IPS-18a (cell line): ENCODE data around the gene PLEKHA8.
"Not testable (repeated sequence)": the region's sequence is repeated elsewhere in the genome, so short reads cannot be mapped to it uniquely, and the experiment has no call there.

Source experiments
- H3K27ac ChIP-seq: one replicate; pipeline ENCODE4 v1.5.1; 2013; ENCODE audit warnings: low read length
- H3K27me3 ChIP-seq: one replicate; pipeline ENCODE4 v1.6.1; 2013; ENCODE audit warnings: mild to moderate bottlenecking, low read length; ENCODE audit not compliant: control insufficient read depth, insufficient read depth
- H3K36me3 ChIP-seq: one replicate; pipeline ENCODE4 v1.6.1; 2013; ENCODE audit warnings: low read depth, low read length; ENCODE audit not compliant: control insufficient read depth
- H3K4me1 ChIP-seq: one replicate; pipeline ENCODE4 v1.6.1; 2013; ENCODE audit warnings: low read depth, low read length; ENCODE audit not compliant: control insufficient read depth
- H3K4me3 ChIP-seq: one replicate; pipeline ENCODE4 v1.5.1; 2013; ENCODE audit warnings: low read length
- H3K9ac ChIP-seq: one replicate; pipeline ENCODE4 v1.6.1; 2013; ENCODE audit warnings: mild to moderate bottlenecking, low read length, moderate library complexity
- H3K9me3 ChIP-seq: one replicate; pipeline ENCODE4 v1.6.1; 2013; ENCODE audit warnings: low read depth, low read length; ENCODE audit not compliant: control insufficient read depth

The PLEKHA8 gene

GRCh38 chr7:30040938-30041337, 12.7 kb downstream of the PLEKHA8 start:
- no peaks in the 10 kb centered on the region for H3K9me3 ChIP-seq
- H3K9ac ChIP-seq: no peak overlapping the region
- H3K27ac ChIP-seq: no peak overlapping the region
- H3K36me3 ChIP-seq: peaks cover 4% of the 10 kb centered on the region
- H3K4me1 ChIP-seq: peaks cover 20% of the 10 kb centered on the region
- no peaks in the 10 kb centered on the region for H3K27me3 ChIP-seq
- no peak overlapping the region for H3K4me3 ChIP-seq

- Histone ChIP-seq H3K27ac (no peak overlapping the region), H3K4me3 (no peak overlapping the region), H3K4me1 (peaks cover 20% of the 10 kb centered on the region), H3K27me3 (no peaks in the 10 kb centered on the region), H3K9ac (no peak overlapping the region), H3K36me3 (peaks cover 12% of the 10 kb centered on the region), H3K9me3 (no peaks in the 10 kb centered on the region)
These were observed 13.5 kb downstream of the PLEKHA8 start for GRCh38 chr7:30041526-30042269.

- H3K27ac ChIP-seq: no peak overlapping the region
These were observed 18.0 kb downstream of the PLEKHA8 start for GRCh38 chr7:30046127-30046770.

GRCh38 chr7:30047124-30047523, 18.9 kb downstream of the PLEKHA8 start:
- Histone ChIP-seq H3K27ac (no peak overlapping the region), H3K9me3 (no peaks in the 10 kb centered on the region), H3K9ac (no peak overlapping the region), H3K4me1 (no peaks in the 10 kb centered on the region), H3K36me3 (peaks cover 48% of the 10 kb centered on the region), H3K4me3 (no peak overlapping the region), H3K27me3 (no peaks in the 10 kb centered on the region)

More at GRCh38 chr7:30046127-30046770, 18.0 kb downstream of the PLEKHA8 start:
- Histone ChIP-seq H3K9me3 (no peaks in the 10 kb centered on the region), H3K36me3 (peaks cover 46% of the 10 kb centered on the region), H3K9ac (no peak overlapping the region), H3K4me3 (no peak overlapping the region), H3K4me1 (peaks cover 7% of the 10 kb centered on the region), H3K27me3 (no peaks in the 10 kb centered on the region)

GRCh38 chr7:30048582-30048981, 20.4 kb downstream of the PLEKHA8 start:
- H3K4me3 ChIP-seq: no peak overlapping the region
- H3K4me1 ChIP-seq: no peaks in the 10 kb centered on the region
- no peaks in the 10 kb centered on the region for H3K27me3 ChIP-seq
- no peak overlapping the region for H3K27ac ChIP-seq
- H3K9ac ChIP-seq: no peak overlapping the region
- H3K9me3 ChIP-seq: no peaks in the 10 kb centered on the region
- peaks cover 52% of the 10 kb centered on the region for H3K36me3 ChIP-seq

GRCh38 chr7:30049173-30049572, 21.0 kb downstream of the PLEKHA8 start:
- Histone ChIP-seq H3K27ac (no peak overlapping the region), H3K36me3 (peaks cover 58% of the 10 kb centered on the region), H3K9ac (no peak overlapping the region), H3K4me3 (no peak overlapping the region), H3K4me1 (no peaks in the 10 kb centered on the region), H3K27me3 (no peaks in the 10 kb centered on the region), H3K9me3 (no peaks in the 10 kb centered on the region)

- Histone ChIP-seq H3K4me3 (no peak overlapping the region), H3K36me3 (peaks cover 60% of the 10 kb centered on the region), H3K9ac (no peak overlapping the region), H3K9me3 (peaks cover under 1% of the 10 kb centered on the region), H3K4me1 (no peaks in the 10 kb centered on the region), H3K27ac (no peak overlapping the region), H3K27me3 (no peaks in the 10 kb centered on the region)
These were observed 24.9 kb downstream of the PLEKHA8 start for GRCh38 chr7:30053068-30053467.

GRCh38 chr7:30057741-30058140, 29.5 kb downstream of the PLEKHA8 start:
- Histone ChIP-seq H3K27ac (no peak overlapping the region), H3K36me3 (peaks cover 46% of the 10 kb centered on the region), H3K27me3 (no peaks in the 10 kb centered on the region), H3K9ac (no peak overlapping the region), H3K9me3 (peaks cover 4% of the 10 kb centered on the region), H3K4me1 (no peaks in the 10 kb centered on the region), H3K4me3 (no peak overlapping the region)

GRCh38 chr7:30061786-30062185, 33.6 kb downstream of the PLEKHA8 start:
- not testable (repeated sequence) for H3K9ac ChIP-seq, H3K4me1 ChIP-seq, H3K9me3 ChIP-seq, H3K4me3 ChIP-seq, H3K27ac ChIP-seq, H3K27me3 ChIP-seq
- peaks cover 39% of the 10 kb centered on the region for H3K36me3 ChIP-seq

GRCh38 chr7:30062587-30062986, 34.4 kb downstream of the PLEKHA8 start:
- Histone ChIP-seq H3K27ac (no peak overlapping the region), H3K9me3 (peaks cover 4% of the 10 kb centered on the region), H3K9ac (no peak overlapping the region), H3K27me3 (no peaks in the 10 kb centered on the region), H3K4me3 (no peak overlapping the region), H3K36me3 (peaks cover 37% of the 10 kb centered on the region), H3K4me1 (no peaks in the 10 kb centered on the region)

GRCh38 chr7:30065746-30066145, 37.5 kb downstream of the PLEKHA8 start:
- H3K27me3 ChIP-seq: no peaks in the 10 kb centered on the region
- no peak overlapping the region for H3K27ac ChIP-seq
- H3K4me1 ChIP-seq: no peaks in the 10 kb centered on the region
- H3K36me3 ChIP-seq: peaks cover 29% of the 10 kb centered on the region
- no peaks in the 10 kb centered on the region for H3K9me3 ChIP-seq
- no peak overlapping the region for H3K4me3 ChIP-seq
- H3K9ac ChIP-seq: no peak overlapping the region

- no peak overlapping the region for H3K27ac ChIP-seq
- no peak overlapping the region for H3K4me3 ChIP-seq
- H3K9ac ChIP-seq: no peak overlapping the region
- peaks cover 29% of the 10 kb centered on the region for H3K36me3 ChIP-seq
- H3K9me3 ChIP-seq: no peaks in the 10 kb centered on the region
- no peaks in the 10 kb centered on the region for H3K4me1 ChIP-seq
- no peaks in the 10 kb centered on the region for H3K27me3 ChIP-seq
These were observed 38.5 kb downstream of the PLEKHA8 start for GRCh38 chr7:30066687-30067086.
